HepG2 (cell line): ENCODE measurements around the gene CDK6. TPM values are rescaled to one million over a fixed set of nuclear protein-coding genes. Genes with fewer than 3 reads are reported as not detected.

Experiments
- BCL6 ChIP-seq: IDR thresholded peaks from 2 replicates; pipeline ENCODE4 v1.6.1; 2016; ENCODE audit warnings: missing genetic modification reagents, missing compliant biosample characterization
- DMAP1 ChIP-seq: IDR thresholded peaks from 2 replicates; pipeline ENCODE4 v1.6.1; 2016
- HMG20A ChIP-seq: IDR thresholded peaks from 2 replicates; pipeline ENCODE4 v1.6.1; 2016; ENCODE audit warnings: borderline replicate concordance
- HMGA1 ChIP-seq: sonication (generic); formaldehyde crosslinking; conservative IDR thresholded peaks from 2 replicates; pipeline ENCODE4 v1.4.0; 2020; ENCODE audit warnings: missing genetic modification reagents
- HNF4G ChIP-seq, 2 experiments: sonication (generic) in 1 of 2; formaldehyde crosslinking in 1 of 2; IDR thresholded peaks; 2 replicates each; pipeline versions ENCODE4 v1.4.0 to v1.6.1; 2011 to 2020; ENCODE audit warnings: borderline replicate concordance in 2 of 2, low read depth in 2 of 2, mild to moderate bottlenecking in 2 of 2, low read length in 1 of 2, missing genetic modification reagents in 1 of 2, moderate library complexity in 1 of 2
- HOXA9 ChIP-seq: sonication (generic); formaldehyde crosslinking; IDR thresholded peaks from 2 replicates; pipeline ENCODE4 v1.8.1; 2022; ENCODE audit warnings: missing genetic modification reagents, mild to moderate bottlenecking, moderate library complexity, borderline replicate concordance
- HOXD1 ChIP-seq: sonication (generic); formaldehyde crosslinking; IDR thresholded peaks from 2 replicates; pipeline ENCODE4 v1.5.0; 2020; ENCODE audit warnings: missing genetic modification reagents
- MAZ ChIP-seq, 2 experiments: sonication (generic) in 1 of 2; formaldehyde crosslinking in 1 of 2; IDR thresholded peaks; 2 replicates each; pipeline versions ENCODE4 v1.5.0 to v1.6.1; 2012 to 2020; ENCODE audit warnings: low read depth in 2 of 2, mild to moderate bottlenecking in 2 of 2, borderline replicate concordance in 1 of 2, improper control_type of control experiment in 1 of 2, low read length in 1 of 2, missing genetic modification reagents in 1 of 2, moderate library complexity in 1 of 2
- NKX3-1 ChIP-seq: sonication (generic); formaldehyde crosslinking; IDR thresholded peaks from 2 replicates; pipeline ENCODE4 v1.5.0; 2020; ENCODE audit warnings: missing genetic modification reagents
- SKI ChIP-seq: fragments of 450-650 bp; IDR thresholded peaks from one replicate; pipeline ENCODE4 v1.6.1; 2018; ENCODE audit warnings: mild to moderate bottlenecking; ENCODE audit not compliant: partially characterized antibody
- TARDBP ChIP-seq: sonication (generic); formaldehyde crosslinking; IDR thresholded peaks from 2 replicates; pipeline ENCODE4 v1.8.0; 2022; ENCODE audit warnings: mild to moderate bottlenecking, missing genetic modification reagents
- TCF7L2 ChIP-seq: IDR thresholded peaks from 2 replicates; pipeline ENCODE4 v1.6.1; 2011; ENCODE audit warnings: mild to moderate bottlenecking, low read depth, low read length, moderate library complexity
- ZFP82 ChIP-seq: sonication (generic); formaldehyde crosslinking; IDR thresholded peaks from 2 replicates; pipeline ENCODE4 v1.5.1; 2020; ENCODE audit warnings: mild to moderate bottlenecking, missing genetic modification reagents, borderline replicate concordance
- ZMYM4 ChIP-seq: sonication (generic); formaldehyde crosslinking; IDR thresholded peaks from 2 replicates; pipeline ENCODE4 v1.8.1; 2023; ENCODE audit warnings: mild to moderate bottlenecking, missing genetic modification reagents
- ZNF205 ChIP-seq: IDR thresholded peaks from 2 replicates; pipeline ENCODE4 v1.6.1; 2018; ENCODE audit warnings: missing biosample characterization, missing genetic modification reagents
- ZNF501 ChIP-seq: sonication (generic); formaldehyde crosslinking; IDR thresholded peaks from 2 replicates; pipeline ENCODE4 v1.5.1; 2020; ENCODE audit warnings: mild to moderate bottlenecking, moderate library complexity, missing genetic modification reagents
- ZNF543 ChIP-seq: sonication (generic); formaldehyde crosslinking; IDR thresholded peaks from 2 replicates; pipeline ENCODE4 v1.4.0; 2020; ENCODE audit warnings: mild to moderate bottlenecking, missing genetic modification reagents
- ZNF556 ChIP-seq: sonication (generic); formaldehyde crosslinking; IDR thresholded peaks from 2 replicates; pipeline ENCODE4 v1.4.0; 2020; ENCODE audit warnings: mild to moderate bottlenecking, missing genetic modification reagents, borderline replicate concordance
- ZNF652 ChIP-seq: IDR thresholded peaks from 2 replicates; pipeline ENCODE4 v1.6.1; 2016; ENCODE audit warnings: low read depth, borderline replicate concordance
- ZNF746 ChIP-seq: sonication (generic); formaldehyde crosslinking; IDR thresholded peaks from 2 replicates; pipeline ENCODE4 v1.8.0; 2022; ENCODE audit warnings: mild to moderate bottlenecking, missing genetic modification reagents
- ZNF782 ChIP-seq: sonication (generic); formaldehyde crosslinking; IDR thresholded peaks from 2 replicates; pipeline ENCODE4 v1.4.0; 2020; ENCODE audit warnings: missing genetic modification reagents, mild to moderate bottlenecking, borderline replicate concordance
- polyA plus RNA-seq, 8 experiments: library from polyadenylated mRNA; depleted of rRNA in 3 of 8; stranded (reverse) in 7 of 8; unstranded in 1 of 8; fragments of >200 nt; fragmentation: Illumina TruSeq in 4 of 8; extraction: Trizol in 4 of 8; gene quantifications; 2 replicates each; pipeline versions ENCODE4 v1.2.1 to v1.2.3, GENCODE V29; 2011 to 2016; ENCODE audit warnings: low read depth in 4 of 8, missing spikeins in 1 of 8, mixed read lengths in 1 of 8; ENCODE audit not compliant: insufficient read depth in 1 of 8
- total RNA-seq, 5 experiments: library from RNA; depleted of rRNA; stranded (reverse); fragments of >200 nt; fragmentation: Illumina TruSeq; extraction: Trizol; gene quantifications; 2 replicates each; pipeline ENCODE4 v1.2.3, GENCODE V29; 2016; ENCODE audit warnings: low read depth in 1 of 5
- TF ChIP-seq, protein P1 (sequence below): IDR thresholded peaks from 2 replicates; pipeline ENCODE4 v1.6.1; 2012; ENCODE audit warnings: low read depth, low read length, improper control_type of control experiment
- TF ChIP-seq, protein P2 (sequence below): sonication (generic); formaldehyde crosslinking; IDR thresholded peaks from 2 replicates; pipeline ENCODE4 v1.8.1; 2023; ENCODE audit warnings: mild to moderate bottlenecking, moderate library complexity, missing genetic modification reagents
- TF ChIP-seq, protein P3 (sequence below): IDR thresholded peaks from 2 replicates; pipeline ENCODE4 v1.6.1; 2018; ENCODE audit warnings: missing genetic modification reagents
- TF ChIP-seq, protein P4 (sequence below): sonication (generic); formaldehyde crosslinking; IDR thresholded peaks from 2 replicates; pipeline ENCODE4 v1.4.0; 2020; ENCODE audit warnings: missing genetic modification reagents

Gene CDK6
- total and polyA plus RNA-seq, 2 of the 13 experiments (the other 11 are each of a cell fraction or from before 2014, with no cell fraction given): 34.6 to 90.8 TPM

DNA sequence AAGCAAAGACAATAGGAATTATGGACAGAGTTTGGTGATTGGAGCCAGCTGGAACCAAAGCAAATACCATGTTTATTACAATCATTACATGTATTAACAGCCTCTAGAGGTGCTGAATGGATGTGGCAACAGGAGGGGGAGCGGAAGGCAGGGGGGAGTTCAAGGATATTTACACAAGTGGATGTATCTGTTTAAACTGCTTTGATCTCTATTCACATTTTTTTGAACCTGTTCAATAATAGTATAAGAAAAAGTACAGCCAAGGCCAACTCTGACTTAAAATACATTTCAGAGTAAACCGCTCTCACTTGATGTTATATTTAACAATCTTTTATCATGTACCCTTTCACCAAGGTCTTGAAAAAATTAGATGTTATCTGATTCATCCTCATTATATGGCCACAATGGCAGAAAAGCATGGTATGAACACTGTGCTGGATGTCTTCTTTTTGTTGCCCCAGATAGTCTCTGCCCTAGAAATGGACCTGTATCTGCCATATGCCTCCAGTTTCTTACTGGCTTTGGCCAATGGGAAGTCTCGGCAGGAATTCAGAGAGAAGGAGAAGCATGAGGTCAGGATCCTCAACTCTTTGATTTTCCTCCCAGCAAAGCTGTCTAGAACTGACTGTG, 158.0 kb downstream of the CDK6 start (continued):
- TF ChIP-seq ZNF543 (CRISPR knock-in tag) (no peak), NKX3-1 (peak; percentile 86), HOXA9 (CRISPR knock-in tag) (no peak), MAZ (IDR thresholded peaks at IDR 0.05; ENCODE audit: borderline replicate concordance, low read depth, low read length) (no peak), MAZ (CRISPR knock-in tag; IDR thresholded peaks at IDR 0.05; ENCODE audit: low read depth) (peak; percentile 53; the same call in 1 of the 2 replicates), ZNF652 (CRISPR knock-in tag) (peak; percentile 88), ZFP82 (CRISPR knock-in tag) (peak; percentile 49; the same call in 1 of the 2 replicates), DMAP1 (CRISPR knock-in tag) (peak; percentile 64; the same call in 1 of the 2 replicates), SKI (peak; percentile 50), ZMYM4 (CRISPR knock-in tag) (peak; percentile 87), ZNF782 (CRISPR knock-in tag) (no peak), ZNF746 (0 out of 2 replicates have a peak, but pooled peaks have one; percentile 62), HMG20A (CRISPR knock-in tag) (peak; percentile 97), ZNF501 (CRISPR knock-in tag) (0 out of 2 replicates have a peak, but pooled peaks have one; percentile 46), HOXD1 (CRISPR knock-in tag) (peak; percentile 92), ZNF556 (CRISPR knock-in tag) (0 out of 2 replicates have a peak, but pooled peaks have one; percentile 54), HMGA1 (no peak), ZNF205 (CRISPR knock-in tag) (0 out of 2 replicates have a peak, but pooled peaks have one; percentile 55), BCL6 (peak; percentile 88), TCF7L2 (peak; percentile 98), TARDBP (peak; percentile 94), HNF4G (IDR thresholded peaks at IDR 0.05; ENCODE audit: borderline replicate concordance, low read depth, low read length) (peak; percentile 45; the same call in 1 of the 2 replicates), HNF4G (CRISPR knock-in tag; IDR thresholded peaks at IDR 0.05; ENCODE audit: borderline replicate concordance, low read depth) (no peak)
- TF ChIP-seq, protein P1, sequence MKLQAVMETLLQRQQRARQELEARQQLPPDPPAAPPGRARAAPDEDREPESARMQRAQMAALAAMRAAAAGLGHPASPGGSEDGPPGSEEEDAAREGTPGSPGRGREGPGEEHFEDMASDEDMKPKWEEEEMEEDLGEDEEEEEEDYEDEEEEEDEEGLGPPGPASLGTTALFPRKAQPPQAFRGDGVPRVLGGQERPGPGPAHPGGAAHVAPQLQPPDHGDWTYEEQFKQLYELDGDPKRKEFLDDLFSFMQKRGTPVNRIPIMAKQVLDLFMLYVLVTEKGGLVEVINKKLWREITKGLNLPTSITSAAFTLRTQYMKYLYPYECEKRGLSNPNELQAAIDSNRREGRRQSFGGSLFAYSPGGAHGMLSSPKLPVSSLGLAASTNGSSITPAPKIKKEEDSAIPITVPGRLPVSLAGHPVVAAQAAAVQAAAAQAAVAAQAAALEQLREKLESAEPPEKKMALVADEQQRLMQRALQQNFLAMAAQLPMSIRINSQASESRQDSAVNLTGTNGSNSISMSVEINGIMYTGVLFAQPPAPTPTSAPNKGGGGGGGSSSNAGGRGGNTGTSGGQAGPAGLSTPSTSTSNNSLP: peak; percentile 93
- TF ChIP-seq, protein P2, sequence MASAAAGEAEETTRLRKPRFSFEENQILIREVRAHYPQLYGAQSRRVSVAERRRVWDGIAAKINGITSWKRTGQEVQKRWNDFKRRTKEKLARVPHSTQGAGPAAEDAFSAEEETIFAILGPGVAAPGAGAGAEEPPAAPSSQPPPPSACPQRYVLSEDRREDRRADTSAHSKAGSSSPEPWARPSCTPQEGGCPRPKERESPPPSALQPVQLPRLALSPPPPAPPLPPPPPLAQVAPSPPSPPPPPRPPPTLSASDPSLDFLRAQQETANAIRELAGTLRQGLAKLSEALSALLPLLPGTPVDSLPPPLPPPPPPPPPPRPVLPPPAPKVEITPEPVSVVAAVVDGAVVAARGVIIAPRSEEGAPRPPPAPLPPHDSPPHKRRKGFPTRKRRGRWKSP (CRISPR knock-in tag): peak; percentile 43; the same call in 1 of the 2 replicates
- TF ChIP-seq, protein P3, sequence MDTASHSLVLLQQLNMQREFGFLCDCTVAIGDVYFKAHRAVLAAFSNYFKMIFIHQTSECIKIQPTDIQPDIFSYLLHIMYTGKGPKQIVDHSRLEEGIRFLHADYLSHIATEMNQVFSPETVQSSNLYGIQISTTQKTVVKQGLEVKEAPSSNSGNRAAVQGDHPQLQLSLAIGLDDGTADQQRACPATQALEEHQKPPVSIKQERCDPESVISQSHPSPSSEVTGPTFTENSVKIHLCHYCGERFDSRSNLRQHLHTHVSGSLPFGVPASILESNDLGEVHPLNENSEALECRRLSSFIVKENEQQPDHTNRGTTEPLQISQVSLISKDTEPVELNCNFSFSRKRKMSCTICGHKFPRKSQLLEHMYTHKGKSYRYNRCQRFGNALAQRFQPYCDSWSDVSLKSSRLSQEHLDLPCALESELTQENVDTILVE: peak; percentile 86; the same call in 1 of the 2 replicates
- TF ChIP-seq, protein P4, sequence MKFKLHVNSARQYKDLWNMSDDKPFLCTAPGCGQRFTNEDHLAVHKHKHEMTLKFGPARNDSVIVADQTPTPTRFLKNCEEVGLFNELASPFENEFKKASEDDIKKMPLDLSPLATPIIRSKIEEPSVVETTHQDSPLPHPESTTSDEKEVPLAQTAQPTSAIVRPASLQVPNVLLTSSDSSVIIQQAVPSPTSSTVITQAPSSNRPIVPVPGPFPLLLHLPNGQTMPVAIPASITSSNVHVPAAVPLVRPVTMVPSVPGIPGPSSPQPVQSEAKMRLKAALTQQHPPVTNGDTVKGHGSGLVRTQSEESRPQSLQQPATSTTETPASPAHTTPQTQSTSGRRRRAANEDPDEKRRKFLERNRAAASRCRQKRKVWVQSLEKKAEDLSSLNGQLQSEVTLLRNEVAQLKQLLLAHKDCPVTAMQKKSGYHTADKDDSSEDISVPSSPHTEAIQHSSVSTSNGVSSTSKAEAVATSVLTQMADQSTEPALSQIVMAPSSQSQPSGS (CRISPR knock-in tag): peak; percentile 71; the same call in 1 of the 2 replicates
